Lung (tissue), 12 donors: ENCODE measurements around the gene SCMH1. TPM values are rescaled to one million over a fixed set of nuclear protein-coding genes. Genes with fewer than 3 reads are reported as not detected.

Experiments used
- ATAC-seq: fragments of 200-7000 bp; cut with Tn5 transposase; one replicate; pipeline ENCODE4 v1.9.1; 2020; ENCODE audit warnings: moderate number of reproducible peaks; ENCODE audit not compliant: insufficient read depth, low FRiP score
- DNase-seq, 3 donors: peaks; one replicate each; pipeline ENCODE4 v3.0.0-alpha.2; 2013 to 2017
- H3K27ac ChIP-seq, 2 donors: one replicate each; pipeline ENCODE4 v1.5.1; 2013; ENCODE audit warnings: mild to moderate bottlenecking in 2 of 2, moderate library complexity in 2 of 2, control low read depth in 1 of 2, inconsistent platforms in 1 of 2, low read depth in 1 of 2, low read length in 1 of 2
- H3K27me3 ChIP-seq, 3 donors: one replicate each; pipeline ENCODE4 v1.5.1; 2013; ENCODE audit warnings: low read length in 2 of 3; ENCODE audit not compliant: control insufficient read depth in 3 of 3, insufficient read depth in 3 of 3
- H3K36me3 ChIP-seq, 4 donors: one replicate each; pipeline ENCODE4 v1.5.1; 2013; ENCODE audit warnings: low read length in 4 of 4, mild to moderate bottlenecking in 1 of 4, moderate library complexity in 1 of 4; ENCODE audit not compliant: control insufficient read depth in 4 of 4, insufficient read depth in 4 of 4
- H3K4me1 ChIP-seq, 5 donors: one replicate each; pipeline ENCODE4 v1.5.1; 2013; ENCODE audit warnings: low read length in 5 of 5, mild to moderate bottlenecking in 2 of 5, moderate library complexity in 1 of 5; ENCODE audit not compliant: control insufficient read depth in 5 of 5, insufficient read depth in 5 of 5
- H3K4me3 ChIP-seq: one replicate; pipeline ENCODE4 v1.5.1; 2013; ENCODE audit warnings: mild to moderate bottlenecking, control low read depth, moderate library complexity
- H3K9ac ChIP-seq, 2 donors: one replicate each; pipeline ENCODE4 v1.5.1; 2013; ENCODE audit warnings: low read length in 2 of 2, control low read depth in 1 of 2; ENCODE audit not compliant: insufficient read depth in 1 of 2
- H3K9me3 ChIP-seq, 4 donors: one replicate each; pipeline ENCODE4 v1.5.1; 2013; ENCODE audit warnings: low read length in 3 of 4, mild to moderate bottlenecking in 1 of 4, moderate library complexity in 1 of 4; ENCODE audit not compliant: control insufficient read depth in 4 of 4, insufficient read depth in 3 of 4
- WGBS, 2 donors: extraction: QIAGEN DNeasy Blood & Tissue Kit; methylation state at CpG; one replicate each; pipeline ENCODE4 v1.1.7; 2013; 5-methylcytosine and 5-hydroxymethylcytosine counted together
- polyA plus RNA-seq, 2 donors: library from polyadenylated mRNA; stranded (reverse); fragments of 200-250 nt; gene quantifications; one replicate each; pipeline ENCODE4 v1.2.1, GENCODE V29; 2013
- total RNA-seq, 2 donors: library from RNA; depleted of rRNA in 1 of 2; stranded (reverse); fragments of >200 nt in 1 of 2; gene quantifications; one replicate each; pipeline ENCODE4 v1.2.1, GENCODE V29; 2014 to 2021
- TF ChIP-seq, protein P1 (sequence below): IDR thresholded peaks from 2 replicates; pipeline ENCODE4 v1.5.1; 2012; ENCODE audit warnings: mild to moderate bottlenecking; ENCODE audit errors: control extremely low read depth, extremely low read depth
- donor health status: control.
- donor health status: control.
- donor health status: Bipolar disorder and iron deficiency.
- donor health status: healthy.
- donor health status: DM: yes; HTN: yes; CAD: no.

Gene SCMH1
- total and polyA plus RNA-seq, 4 donors: 20.7 to 43.5 (median 28.8) TPM

DNA sequence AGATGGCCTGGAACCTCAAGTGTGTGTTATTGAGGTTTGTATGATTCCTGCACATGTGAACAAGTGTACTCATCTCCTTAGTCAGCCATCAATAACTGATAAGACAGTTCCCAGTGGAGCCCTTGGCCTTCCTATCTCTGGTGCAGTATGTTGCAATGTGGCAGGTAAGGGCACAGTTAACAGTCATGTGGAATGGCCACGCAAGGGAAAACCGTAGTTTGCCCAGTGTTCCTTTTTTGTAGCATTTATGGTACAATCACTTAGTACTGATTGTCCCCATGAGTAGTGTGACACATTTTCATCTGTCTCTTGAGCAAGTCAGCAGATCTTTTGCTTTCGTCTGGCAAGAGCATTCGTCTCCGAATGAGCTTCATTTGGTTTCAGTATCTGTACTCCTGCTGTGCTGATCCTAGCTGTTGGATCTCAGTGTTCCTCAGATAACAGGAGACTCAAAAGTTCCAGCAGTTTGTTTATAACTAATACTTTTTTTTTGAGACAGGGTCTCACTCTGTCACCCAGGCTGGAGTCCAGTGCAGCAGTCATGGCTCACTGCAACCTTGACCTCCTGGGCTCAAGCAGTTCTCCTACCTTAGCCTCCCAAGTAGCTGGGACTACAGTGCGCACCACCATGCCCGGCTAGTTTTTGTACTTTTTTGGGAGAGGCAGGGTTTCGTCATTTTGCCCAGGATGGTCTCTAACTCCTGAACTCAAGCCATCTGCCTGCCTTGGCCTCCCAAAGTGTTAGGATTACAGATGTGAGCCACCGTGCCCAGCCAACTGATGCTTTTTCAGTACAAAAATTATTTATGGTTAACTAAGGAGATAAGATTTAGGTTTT lies 254.4 kb downstream of the SCMH1 start:
- no peak overlapping the region for H3K4me3 ChIP-seq
- 90 to 94% methylated on average over 9 of the region's 9 CpGs for WGBS, 2 donors
- DNase-seq: no peak
- H3K36me3 ChIP-seq: peaks cover 17 to 39% (median 26%) of the 10 kb centered on the region in 4 donors
- no peak overlapping the region for H3K27ac ChIP-seq
- peaks cover 0 to 12% (median 4%) of the 10 kb centered on the region in 5 donors for H3K4me1 ChIP-seq
- H3K9ac ChIP-seq: no peak overlapping the region
- H3K9me3 ChIP-seq: no peaks in the 10 kb centered on the region
- TF ChIP-seq, protein P1, sequence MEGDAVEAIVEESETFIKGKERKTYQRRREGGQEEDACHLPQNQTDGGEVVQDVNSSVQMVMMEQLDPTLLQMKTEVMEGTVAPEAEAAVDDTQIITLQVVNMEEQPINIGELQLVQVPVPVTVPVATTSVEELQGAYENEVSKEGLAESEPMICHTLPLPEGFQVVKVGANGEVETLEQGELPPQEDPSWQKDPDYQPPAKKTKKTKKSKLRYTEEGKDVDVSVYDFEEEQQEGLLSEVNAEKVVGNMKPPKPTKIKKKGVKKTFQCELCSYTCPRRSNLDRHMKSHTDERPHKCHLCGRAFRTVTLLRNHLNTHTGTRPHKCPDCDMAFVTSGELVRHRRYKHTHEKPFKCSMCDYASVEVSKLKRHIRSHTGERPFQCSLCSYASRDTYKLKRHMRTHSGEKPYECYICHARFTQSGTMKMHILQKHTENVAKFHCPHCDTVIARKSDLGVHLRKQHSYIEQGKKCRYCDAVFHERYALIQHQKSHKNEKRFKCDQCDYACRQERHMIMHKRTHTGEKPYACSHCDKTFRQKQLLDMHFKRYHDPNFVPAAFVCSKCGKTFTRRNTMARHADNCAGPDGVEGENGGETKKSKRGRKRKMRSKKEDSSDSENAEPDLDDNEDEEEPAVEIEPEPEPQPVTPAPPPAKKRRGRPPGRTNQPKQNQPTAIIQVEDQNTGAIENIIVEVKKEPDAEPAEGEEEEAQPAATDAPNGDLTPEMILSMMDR: no peak
- ATAC-seq: no peak
- no peaks in the 10 kb centered on the region for H3K27me3 ChIP-seq

DNA sequence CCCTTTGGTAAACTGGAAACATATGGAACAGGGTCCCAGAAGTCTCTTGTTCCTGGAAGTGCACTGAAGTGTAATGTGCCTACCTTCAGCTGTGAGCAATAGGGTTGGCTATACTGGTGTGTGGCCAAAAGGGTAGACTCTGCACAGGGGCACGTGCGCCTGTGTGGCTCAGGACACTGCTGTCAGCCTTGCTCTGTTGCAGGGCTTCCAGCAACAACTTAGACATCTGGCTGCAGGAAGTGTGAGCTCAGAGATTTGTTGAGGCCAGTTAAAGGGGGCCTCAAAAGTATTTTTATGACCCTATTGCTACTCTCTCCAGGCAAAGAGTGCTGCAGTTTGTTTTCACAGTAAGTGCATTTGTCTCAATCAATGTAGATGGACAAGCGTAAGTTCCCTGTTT lies 255.2 kb downstream of the SCMH1 start:
- Histone ChIP-seq H3K4me3 (no peak overlapping the region), H3K4me1 (peaks cover 0 to 13% (median 8%) of the 10 kb centered on the region in 5 donors), H3K27me3 (no peaks in the 10 kb centered on the region), H3K27ac (no peak overlapping the region), H3K9me3 (no peaks in the 10 kb centered on the region), H3K9ac (no peak overlapping the region), H3K36me3 (peaks cover 17 to 38% (median 24%) of the 10 kb centered on the region in 4 donors)
- no peak for ATAC-seq
- TF ChIP-seq, protein P1: no peak
- DNase-seq: peak in 1 of 3 donors; percentile 11
- WGBS, 2 donors: 87 to 92% methylated on average over 3 of the region's 3 CpGs

- WGBS, 2 donors: 82 to 86% methylated on average over 10 of the region's 10 CpGs
- DNase-seq (no peak), ATAC-seq (no peak)
- H3K27me3 ChIP-seq: no peaks in the 10 kb centered on the region
- H3K9me3 ChIP-seq: no peaks in the 10 kb centered on the region
- TF ChIP-seq, protein P1: no peak
- H3K27ac ChIP-seq: peak overlapping the region in 1 of 2 donors; percentile 38
- peaks cover 0 to 17% (median 14%) of the 10 kb centered on the region in 5 donors for H3K4me1 ChIP-seq
- H3K9ac ChIP-seq: no peak overlapping the region
- no peak overlapping the region for H3K4me3 ChIP-seq
- peaks cover 17 to 34% (median 22%) of the 10 kb centered on the region in 4 donors for H3K36me3 ChIP-seq
These were observed 255.8 kb downstream of the SCMH1 start for GRCh38 chr1:40986328-40986783.
